Measurements from ENCODE around the gene ALDH4A1. TPM values are rescaled to one million over a fixed set of nuclear protein-coding genes. Genes with fewer than 3 reads are reported as not detected.
A peak's percentile ranks its signal among the peaks of the same experiment; 100 is the strongest.

Gene ALDH4A1
- total and polyA plus RNA-seq, 2 of the 4 experiments (the other 2 are of a cell fraction), result 8.6 to 21.1 TPM

DNA sequence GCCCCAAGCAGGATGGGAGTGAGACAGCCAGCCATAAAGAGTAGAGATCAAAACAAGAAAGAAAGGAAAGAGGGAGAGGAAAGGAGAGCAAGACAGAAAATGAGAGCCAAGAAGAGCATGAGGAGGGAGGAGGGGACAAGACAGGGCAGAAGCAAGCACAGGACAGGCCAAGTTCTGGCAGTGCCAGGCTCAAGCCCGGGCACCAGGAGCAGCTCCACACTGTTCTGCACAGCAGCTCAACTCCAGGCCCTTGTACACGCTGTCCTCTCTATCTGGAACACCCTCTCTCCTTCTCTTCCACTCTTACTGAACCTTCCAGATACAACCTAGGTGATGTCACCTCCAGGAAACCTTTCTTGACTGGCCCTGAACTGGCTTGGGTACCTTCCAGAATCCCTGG lies 42.5 kb upstream of the ALDH4A1 start:
- Histone ChIP-seq H4K8ac (ENCODE audit: low read depth in 2 of 2, low read length in 2 of 2) (peak overlapping the region; percentile 16 to 50; a peak in 3 of 4 replicates), H2AFZ (replicated peaks; ENCODE audit: low read length, poor library complexity) (no peak overlapping the region), H3K14ac (replicated peaks; ENCODE audit: low read depth, low read length) (peak overlapping the region; percentile 6), H3K79me1 (ENCODE audit: low read depth in 1 of 2, low read length in 2 of 2) (peaks cover 16 to 96% of the 10 kb centered on the region in 2 experiments), H2AK5ac (ENCODE audit: low read depth, low read length) (peak overlapping the region; percentile 79), H2BK5ac (ENCODE audit: low read depth, low read length, poor library complexity, severe bottlenecking) (peak overlapping the region; percentile 12), H4K20me1 (ENCODE audit: insufficient read depth, low read length) (no peaks in the 10 kb centered on the region; the same call in none of the 2 replicates), H2AK9ac (replicated peaks; ENCODE audit: low read depth, low read length, poor library complexity) (peak overlapping the region; percentile 79), H3K9me1 (ENCODE audit: insufficient read depth, low read length) (peaks cover 53% of the 10 kb centered on the region), H3K4me2 (ENCODE audit: low read depth, low read length) (no peak overlapping the region), H4K5ac (ENCODE audit: low read depth, low read length) (peak overlapping the region; percentile 39), H2BK20ac (ENCODE audit: low read depth, low read length) (no peak overlapping the region), H2BK15ac (ENCODE audit: low read depth, low read length) (no peak overlapping the region), H3K27ac (ENCODE audit: insufficient read depth, low read length) (peak overlapping the region; percentile 4), H3K4ac (ENCODE audit: low read depth, low read length) (peak overlapping the region; percentile 25), H3K18ac (ENCODE audit: low read depth, low read length) (peak overlapping the region; percentile 16), H3K23ac (ENCODE audit: low read depth, low read length) (peak overlapping the region; percentile 29; the same call in 1 of the 2 replicates), H4K91ac (ENCODE audit: insufficient read depth, low read depth, low read length) (peak overlapping the region; percentile 34), H3K27me3 (ENCODE audit: control insufficient read depth, insufficient read depth, low read length) (no peaks in the 10 kb centered on the region), H3K36me3 (ENCODE audit: control insufficient read depth, insufficient read depth, low read length) (0 out of 2 replicates have a peak, but pooled peaks cover 1% of the 10 kb centered on the region), H3K4me1 (ENCODE audit: control insufficient read depth, insufficient read depth, low read length) (peaks cover 58% of the 10 kb centered on the region), H2BK120ac (ENCODE audit: low read depth, low read length) (peak overlapping the region; percentile 57), H3K56ac (ENCODE audit: extremely low read depth, insufficient read depth, low read length) (no peak overlapping the region), H3K9me3 (ENCODE audit: control insufficient read depth, insufficient read depth, low read length) (no peaks in the 10 kb centered on the region), H3K4me3 (ENCODE audit: insufficient read depth, low read depth, low read length) (no peak overlapping the region), H3K9ac (ENCODE audit: low read depth, low read length) (peak overlapping the region; percentile 39)
- intact Hi-C loops (cut with micrococcal nuclease) (no loop called here), dilution Hi-C loops (cut with HindIII; ENCODE audit: low sequenced_read_pairs, unreplicated experiment) (no loop called here), in situ Hi-C loops (cut with MboI; ENCODE audit: low sequenced_read_pairs) (no loop called here)
- BruUV-seq (replicated peaks), result no TSS peak
- WGBS, 2 experiments (ENCODE audit: extremely low coverage in 2 of 2, insufficient read length in 1 of 2), result no CpG with 5 or more reads among the region's 2 CpGs
- ChIA-PET CTCF (interaction anchor here (0.6 kb wide), 1 partner anchor 32 kb away, joined by 3 read pairs; no protein-coding TSS in a partner anchor), POLR2A (ENCODE audit: unreplicated experiment) (no interaction called here)
- TF ChIP-seq CHD1 (IDR thresholded peaks at IDR 0.05; ENCODE audit: low read depth, low read length) (no peak), NFE2L2 (IDR thresholded peaks at IDR 0.05; ENCODE audit: low read depth, low read length) (no peak), RFX5 (IDR thresholded peaks at IDR 0.05; ENCODE audit: low read depth, low read length) (no peak), RAD21 (IDR thresholded peaks at IDR 0.05; ENCODE audit: low read length) (no peak), POLR2A (IDR thresholded peaks at IDR 0.05; ENCODE audit: low read depth, low read length) (no peak), SMC3 (IDR thresholded peaks at IDR 0.05; ENCODE audit: low read depth, low read length) (no peak), RCOR1 (IDR thresholded peaks at IDR 0.05; ENCODE audit: insufficient replicate concordance, low read length) (no peak), MAZ (IDR thresholded peaks at IDR 0.05; ENCODE audit: borderline replicate concordance, low read depth, low read length) (no peak), FOS (IDR thresholded peaks at IDR 0.05; ENCODE audit: low read depth, low read length) (no peak), CEBPB (IDR thresholded peaks at IDR 0.05; ENCODE audit: low read depth, low read length) (no peak), MAFK (IDR thresholded peaks at IDR 0.05; ENCODE audit: low read depth, low read length) (no peak), BHLHE40 (IDR thresholded peaks at IDR 0.05; ENCODE audit: low read depth, low read length) (no peak), MXI1 (IDR thresholded peaks at IDR 0.05; ENCODE audit: borderline replicate concordance, low read depth, low read length) (no peak)
- TF ChIP-seq, protein P1, sequence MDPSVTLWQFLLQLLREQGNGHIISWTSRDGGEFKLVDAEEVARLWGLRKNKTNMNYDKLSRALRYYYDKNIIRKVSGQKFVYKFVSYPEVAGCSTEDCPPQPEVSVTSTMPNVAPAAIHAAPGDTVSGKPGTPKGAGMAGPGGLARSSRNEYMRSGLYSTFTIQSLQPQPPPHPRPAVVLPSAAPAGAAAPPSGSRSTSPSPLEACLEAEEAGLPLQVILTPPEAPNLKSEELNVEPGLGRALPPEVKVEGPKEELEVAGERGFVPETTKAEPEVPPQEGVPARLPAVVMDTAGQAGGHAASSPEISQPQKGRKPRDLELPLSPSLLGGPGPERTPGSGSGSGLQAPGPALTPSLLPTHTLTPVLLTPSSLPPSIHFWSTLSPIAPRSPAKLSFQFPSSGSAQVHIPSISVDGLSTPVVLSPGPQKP (IDR thresholded peaks at IDR 0.05; ENCODE audit: borderline replicate concordance, low read depth, low read length), result no peak
- TF ChIP-seq, protein P2, sequence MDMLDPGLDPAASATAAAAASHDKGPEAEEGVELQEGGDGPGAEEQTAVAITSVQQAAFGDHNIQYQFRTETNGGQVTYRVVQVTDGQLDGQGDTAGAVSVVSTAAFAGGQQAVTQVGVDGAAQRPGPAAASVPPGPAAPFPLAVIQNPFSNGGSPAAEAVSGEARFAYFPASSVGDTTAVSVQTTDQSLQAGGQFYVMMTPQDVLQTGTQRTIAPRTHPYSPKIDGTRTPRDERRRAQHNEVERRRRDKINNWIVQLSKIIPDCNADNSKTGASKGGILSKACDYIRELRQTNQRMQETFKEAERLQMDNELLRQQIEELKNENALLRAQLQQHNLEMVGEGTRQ (IDR thresholded peaks at IDR 0.05; ENCODE audit: low read depth, low read length), result no peak
- TF ChIP-seq, protein P3, sequence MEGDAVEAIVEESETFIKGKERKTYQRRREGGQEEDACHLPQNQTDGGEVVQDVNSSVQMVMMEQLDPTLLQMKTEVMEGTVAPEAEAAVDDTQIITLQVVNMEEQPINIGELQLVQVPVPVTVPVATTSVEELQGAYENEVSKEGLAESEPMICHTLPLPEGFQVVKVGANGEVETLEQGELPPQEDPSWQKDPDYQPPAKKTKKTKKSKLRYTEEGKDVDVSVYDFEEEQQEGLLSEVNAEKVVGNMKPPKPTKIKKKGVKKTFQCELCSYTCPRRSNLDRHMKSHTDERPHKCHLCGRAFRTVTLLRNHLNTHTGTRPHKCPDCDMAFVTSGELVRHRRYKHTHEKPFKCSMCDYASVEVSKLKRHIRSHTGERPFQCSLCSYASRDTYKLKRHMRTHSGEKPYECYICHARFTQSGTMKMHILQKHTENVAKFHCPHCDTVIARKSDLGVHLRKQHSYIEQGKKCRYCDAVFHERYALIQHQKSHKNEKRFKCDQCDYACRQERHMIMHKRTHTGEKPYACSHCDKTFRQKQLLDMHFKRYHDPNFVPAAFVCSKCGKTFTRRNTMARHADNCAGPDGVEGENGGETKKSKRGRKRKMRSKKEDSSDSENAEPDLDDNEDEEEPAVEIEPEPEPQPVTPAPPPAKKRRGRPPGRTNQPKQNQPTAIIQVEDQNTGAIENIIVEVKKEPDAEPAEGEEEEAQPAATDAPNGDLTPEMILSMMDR (conservative IDR thresholded peaks at IDR 0.05; ENCODE audit: low read depth, low read length), result no peak
- ATAC-seq (ENCODE audit: low read depth) (no peak), DNase-seq (no peak)
